HG03095 (cell line): Measurements from ENCODE around the gene THBS2.
"Not testable (repeated sequence)": the region's sequence is repeated elsewhere in the genome, so short reads cannot be mapped to it uniquely, and the experiment has no call there.

ENCODE experiments used
- ATAC-seq: cut with Tn5 transposase; IDR thresholded peaks from one replicate; pipeline ENCODE4 v1.9.1; 2021; ENCODE audit warnings: moderate library complexity; ENCODE audit not compliant: unreplicated experiment

Gene THBS2

DNA sequence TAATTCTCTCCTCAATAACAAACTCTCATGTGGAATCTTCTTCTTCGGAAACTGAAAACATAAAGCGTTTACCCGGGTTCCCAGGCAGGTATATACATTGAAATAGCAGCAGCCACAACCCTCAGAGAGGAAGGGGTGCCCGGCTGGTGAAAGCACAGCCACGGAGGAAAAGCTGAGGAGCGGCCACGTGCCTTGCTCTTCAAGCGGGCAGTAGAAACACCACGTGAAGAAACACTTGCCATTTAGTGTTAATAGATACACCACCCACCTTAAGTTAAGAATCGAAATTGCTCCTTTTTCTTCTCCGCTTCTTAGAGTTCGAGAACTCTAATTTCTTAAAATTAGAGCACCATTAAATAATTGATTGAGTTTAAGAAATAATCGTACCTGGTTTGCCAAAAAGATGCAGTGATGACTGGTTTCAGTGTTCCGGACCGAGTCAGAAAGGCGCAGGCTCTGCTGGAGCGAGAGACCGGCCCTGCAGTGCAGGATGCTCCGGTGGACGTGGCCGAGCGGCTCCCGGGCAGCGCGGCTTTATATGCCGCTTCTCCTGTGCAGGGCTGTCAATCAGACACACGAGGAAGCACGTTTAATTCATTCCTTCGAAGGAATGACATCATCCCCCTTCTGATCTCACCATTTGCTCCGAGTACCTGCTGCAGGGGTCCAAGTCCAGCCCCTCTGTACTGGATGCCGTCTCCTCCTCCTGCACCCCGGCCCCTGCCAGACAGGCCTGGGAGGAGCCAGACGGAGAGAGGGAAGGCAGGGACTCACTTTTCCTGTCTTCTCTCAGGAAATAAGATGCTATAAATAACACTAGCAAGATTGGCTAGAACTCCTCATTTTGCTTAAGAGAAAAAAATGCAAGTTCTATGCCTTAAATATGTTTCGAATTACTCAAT, at the start of gene THBS2:
Gene THBS2, minus strand, starts transcription at position 510 of the 902 bp plus-strand sequence. CDS start 3,062 bp downstream, outside the sequence.
- no peak for ATAC-seq

- no peak for ATAC-seq
Observed at GRCh38 chr6:169302716-169303115, 49.1 kb upstream of the THBS2 start.

- ATAC-seq, result no peak
Observed at GRCh38 chr6:169302255-169302654, 48.6 kb upstream of the THBS2 start.

GRCh38 chr6:169300916-169301315, 47.3 kb upstream of the THBS2 start:
- no peak for ATAC-seq

DNA sequence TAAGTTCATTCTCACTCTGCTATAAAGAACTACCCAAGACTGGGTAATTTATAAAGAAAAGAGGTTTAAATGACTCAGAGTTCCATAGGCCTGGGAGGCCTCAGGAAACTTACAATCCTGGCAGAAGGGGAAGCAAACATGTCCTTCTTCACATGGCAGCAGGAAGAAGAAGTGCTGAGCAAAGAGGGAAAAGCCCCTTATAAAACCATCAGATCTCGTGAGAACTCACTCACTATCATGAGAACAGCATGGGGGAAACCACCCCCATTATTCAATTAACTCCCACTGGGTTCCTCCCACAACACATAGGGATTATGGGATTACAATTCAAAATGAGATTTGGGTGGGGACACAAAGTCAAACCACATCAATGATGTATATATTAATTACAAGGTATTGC, 45.0 kb upstream of the THBS2 start:
- ATAC-seq, result not testable (repeated sequence)

GRCh38 chr6:169296622-169297021, 43.0 kb upstream of the THBS2 start:
- ATAC-seq, result no peak

- ATAC-seq, result no peak
Observed at GRCh38 chr6:169296170-169296569, 42.5 kb upstream of the THBS2 start.

- no peak for ATAC-seq
Observed at GRCh38 chr6:169293196-169293595, 39.5 kb upstream of the THBS2 start.

DNA sequence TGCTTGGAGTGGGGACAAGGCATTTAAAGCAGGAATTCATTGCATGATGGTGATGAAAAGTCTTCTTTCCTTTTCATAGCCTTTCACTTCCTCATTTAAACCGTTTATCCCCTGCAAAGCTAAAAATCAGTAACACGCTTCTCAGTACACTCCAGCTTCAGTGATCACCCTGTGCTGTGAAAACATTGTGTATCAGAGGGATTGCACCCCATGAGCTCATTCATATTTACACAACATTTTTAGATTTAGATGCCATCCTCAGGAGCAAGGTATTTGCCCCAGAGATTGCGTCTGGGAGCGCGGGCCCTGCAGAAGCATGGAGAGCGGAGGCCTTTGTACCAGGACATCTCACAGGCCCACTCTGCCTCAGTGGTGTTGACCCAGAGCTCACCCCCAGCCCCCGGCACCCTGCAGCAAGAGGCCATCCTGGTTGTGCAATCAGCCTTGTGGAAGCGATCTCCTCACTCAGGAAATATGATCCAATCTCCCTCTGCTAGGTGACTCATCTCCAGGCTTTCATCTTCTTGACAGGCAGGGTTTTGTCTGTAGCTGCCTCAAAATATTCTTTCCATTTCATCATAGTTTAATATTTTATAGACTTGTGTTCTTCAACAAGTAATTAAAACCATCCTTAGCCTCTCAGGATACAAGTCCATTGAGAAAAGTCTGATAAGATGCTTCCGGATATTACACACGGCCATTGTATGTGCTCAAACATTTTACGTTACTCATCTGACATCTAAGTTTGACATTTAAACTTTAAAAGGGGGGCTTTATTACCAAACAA, 38.9 kb upstream of the THBS2 start:
- ATAC-seq, result no peak

DNA sequence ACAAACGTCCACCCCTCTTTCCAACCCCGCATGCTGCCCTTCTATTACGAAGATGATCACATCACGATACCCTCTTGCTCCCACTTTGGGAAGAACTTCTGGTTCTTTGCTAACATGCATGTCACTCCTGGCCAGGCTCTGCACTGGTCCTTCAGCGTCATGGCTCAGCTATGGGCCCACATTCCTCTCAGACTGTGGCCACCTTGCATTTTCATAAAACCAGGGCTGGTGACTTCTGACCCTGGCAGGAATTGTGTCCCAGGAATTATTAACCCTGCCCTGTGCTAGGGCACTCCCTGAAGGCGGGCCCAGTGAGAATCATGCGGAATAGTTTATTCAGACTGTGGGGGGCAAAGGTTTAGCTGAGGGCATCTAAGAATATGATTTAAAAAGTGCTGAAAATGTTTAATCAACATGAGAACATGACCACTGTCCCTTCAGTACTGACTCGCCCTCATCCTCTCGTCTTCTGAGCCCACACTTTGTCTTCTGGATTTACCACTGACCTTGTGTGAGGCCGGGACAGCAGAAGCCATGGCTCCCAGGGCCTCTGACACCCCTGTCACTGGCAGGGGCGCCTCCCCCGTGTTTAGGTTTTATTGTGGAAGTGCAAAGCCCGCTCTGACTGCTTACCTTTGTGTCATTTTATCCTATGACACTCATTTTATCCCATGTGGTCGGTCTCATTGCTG, 38.1 kb upstream of the THBS2 start:
- ATAC-seq, result no peak

DNA sequence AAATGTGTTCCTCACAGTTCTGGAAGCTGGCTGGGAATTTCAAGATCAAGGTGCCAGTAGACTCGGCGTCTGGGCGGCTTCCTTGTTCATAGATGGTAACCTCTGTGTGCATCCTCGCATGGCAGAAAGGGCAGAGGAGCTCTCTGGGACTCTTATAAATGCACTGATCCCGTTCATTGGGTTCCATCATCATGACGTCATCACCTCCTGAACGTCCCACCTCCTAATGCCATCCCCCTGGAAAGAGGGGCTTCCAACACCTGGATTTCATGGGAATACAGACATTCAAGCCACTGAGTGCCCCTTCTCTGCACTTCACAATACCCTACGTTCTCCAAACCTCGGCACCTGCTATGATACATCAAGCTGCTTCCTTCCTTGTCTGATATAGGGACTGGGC, 37.5 kb upstream of the THBS2 start:
- ATAC-seq, result no peak

DNA sequence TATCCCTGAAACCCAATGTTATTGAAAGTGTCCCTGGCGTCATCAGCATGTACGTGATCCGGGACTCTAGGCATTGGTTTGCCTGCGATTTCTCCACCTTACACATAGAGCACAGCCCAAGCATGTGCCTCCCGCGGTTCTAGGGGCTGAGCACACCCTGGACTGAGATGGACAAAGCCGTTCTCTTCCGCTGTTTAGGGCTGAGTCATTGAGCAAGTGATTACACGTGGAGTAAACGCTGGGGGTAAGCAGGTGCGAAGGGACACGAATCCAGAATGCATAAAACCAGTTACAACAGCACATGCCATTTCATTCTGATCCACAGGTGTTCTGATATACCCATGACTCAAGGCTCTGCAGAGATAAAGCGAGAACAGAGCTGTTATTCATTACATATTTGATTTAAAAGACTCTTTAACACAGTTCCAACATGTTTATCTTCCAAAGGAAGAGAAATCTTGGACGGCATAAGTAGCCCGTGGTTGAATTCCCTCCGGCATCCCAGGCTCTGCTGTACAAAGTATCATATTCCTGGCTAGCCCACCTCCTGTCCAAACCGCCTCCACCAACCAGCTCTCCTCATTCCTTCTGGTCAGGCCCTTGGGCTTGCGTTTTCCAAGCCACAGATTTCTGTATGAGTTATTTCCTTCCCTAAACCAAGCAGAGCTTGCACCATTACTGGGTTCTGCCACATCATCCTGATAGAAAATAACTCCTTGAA, 36.1 kb upstream of the THBS2 start:
- ATAC-seq, result no peak

- no peak for ATAC-seq
Observed at GRCh38 chr6:169289257-169289618, 35.6 kb upstream of the THBS2 start.

DNA sequence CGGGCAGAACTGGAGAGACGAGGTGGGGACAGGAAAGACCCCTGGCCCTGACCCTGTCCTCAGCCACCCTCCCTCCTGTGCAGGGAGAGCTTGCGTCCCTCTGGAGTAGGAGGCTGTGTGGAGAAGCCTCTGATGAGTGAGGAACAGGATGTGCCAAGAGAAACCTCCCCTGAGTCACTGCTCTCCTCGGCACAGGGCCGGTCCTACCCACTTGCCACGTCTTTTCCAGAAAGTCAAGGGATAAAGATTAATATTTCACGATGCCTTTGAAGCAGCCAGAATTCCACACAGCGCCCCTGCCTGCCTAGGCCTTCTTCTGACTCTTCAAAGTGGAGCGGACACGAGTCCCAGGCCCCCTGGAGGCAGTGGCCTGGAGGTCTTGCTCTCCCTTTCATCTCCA, 34.9 kb upstream of the THBS2 start:
- ATAC-seq, result no peak

DNA sequence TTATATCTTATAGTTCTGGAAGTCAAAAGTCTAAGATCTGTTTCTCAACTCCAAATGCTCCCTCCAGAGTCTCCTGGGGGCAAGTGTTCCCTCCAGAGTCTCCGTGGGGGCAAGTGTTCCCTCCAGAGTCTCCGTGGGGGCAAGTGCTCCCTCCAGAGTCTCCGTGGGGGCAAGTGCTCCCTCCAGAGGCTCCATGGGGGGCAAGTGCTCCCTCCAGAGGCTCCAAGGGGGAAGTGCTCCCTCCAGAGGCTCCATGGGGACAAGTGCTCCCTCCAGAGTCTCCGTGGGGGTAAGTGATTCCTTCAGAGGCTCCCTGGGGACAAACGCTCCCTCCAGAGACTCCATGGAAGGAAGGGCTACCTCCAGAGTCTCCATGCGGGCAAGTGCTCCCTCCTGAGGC, 34.0 kb upstream of the THBS2 start:
- ATAC-seq, result no peak

DNA sequence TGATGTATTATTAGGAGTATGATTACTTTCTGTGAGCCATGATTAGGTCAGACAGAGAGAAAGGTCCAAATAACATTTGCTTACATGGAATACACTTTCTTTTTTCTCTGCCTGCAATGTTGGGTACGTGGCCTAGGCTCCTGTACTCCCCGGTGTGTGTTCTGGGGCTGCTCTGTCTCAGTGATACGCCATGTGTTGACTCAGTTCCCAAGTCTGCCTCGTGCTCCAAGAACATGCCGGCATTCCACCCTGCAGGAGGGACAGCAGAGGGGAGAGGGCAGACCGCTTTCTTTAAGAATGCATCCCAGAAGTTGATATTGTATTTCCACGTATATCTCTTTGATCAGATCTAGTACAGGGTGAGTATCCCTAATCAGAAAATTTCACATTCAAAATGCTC, 33.3 kb upstream of the THBS2 start:
- no peak for ATAC-seq

DNA sequence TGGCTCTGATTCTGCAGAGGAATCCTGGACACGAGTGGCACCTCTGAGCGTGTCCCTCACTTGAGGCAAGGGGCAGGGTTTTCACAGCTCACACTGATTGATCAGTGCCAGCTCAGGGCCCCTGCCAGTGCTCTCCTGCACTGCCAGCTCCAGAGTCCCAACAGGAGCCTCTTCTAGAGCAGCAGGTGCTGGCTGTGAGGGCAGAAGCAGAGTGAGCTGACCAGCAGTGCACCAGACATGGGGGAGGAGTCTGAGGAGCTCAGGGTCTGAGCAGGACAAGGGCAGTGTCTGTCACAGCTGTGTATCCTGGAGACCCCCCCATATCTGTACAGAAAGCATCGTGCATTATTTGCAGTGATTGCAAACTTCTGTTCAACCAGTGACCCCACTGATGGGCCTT, 31.5 kb upstream of the THBS2 start:
- no peak for ATAC-seq

GRCh38 chr6:169283924-169284323, 30.3 kb upstream of the THBS2 start:
- no peak for ATAC-seq

GRCh38 chr6:169282043-169282442, 28.4 kb upstream of the THBS2 start:
- no peak for ATAC-seq

DNA sequence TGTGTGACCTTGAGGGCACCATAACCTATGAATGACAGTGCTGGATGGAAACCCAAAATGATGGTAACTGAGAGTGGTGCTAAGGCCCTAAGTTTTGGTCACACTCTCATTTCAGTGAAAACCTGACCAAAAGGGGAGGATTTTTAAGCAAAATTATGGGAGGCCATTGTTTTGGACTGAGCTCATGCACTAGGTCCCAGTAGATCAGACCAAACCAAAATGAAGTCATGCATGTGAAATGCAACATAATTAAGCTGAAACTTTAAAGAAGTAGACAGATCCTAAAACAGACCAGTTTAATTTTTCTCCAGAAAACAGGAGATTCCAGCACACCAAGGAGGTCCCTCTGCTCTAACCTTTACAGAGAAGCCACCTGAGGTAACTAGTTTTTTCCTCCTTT, 24.0 kb upstream of the THBS2 start:
- no peak for ATAC-seq

DNA sequence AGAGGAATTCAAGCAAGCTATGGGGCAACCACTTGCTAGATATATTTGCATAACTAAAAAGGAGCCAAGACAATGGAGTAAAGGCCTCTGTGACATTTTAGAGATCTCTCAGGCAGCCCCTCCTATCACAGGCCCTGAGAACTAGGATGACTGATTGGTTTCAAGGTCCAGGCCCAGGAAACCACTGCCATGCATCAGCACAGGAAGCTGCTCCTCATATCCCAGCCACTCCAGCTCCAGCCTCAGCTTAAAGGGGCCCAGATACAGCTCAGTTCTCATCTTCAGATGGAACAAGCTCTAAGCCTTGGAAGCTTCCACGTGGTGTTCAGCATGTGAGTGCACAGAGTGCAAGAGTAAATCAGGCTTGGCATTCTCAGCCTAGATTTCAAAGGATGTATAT, 21.1 kb upstream of the THBS2 start:
- no peak for ATAC-seq
